ENCODE measurements around the gene PAOX. TPM values are rescaled to one million over a fixed set of nuclear protein-coding genes. Genes with fewer than 3 reads are reported as not detected.
"Not testable (repeated sequence)": the region's sequence is repeated elsewhere in the genome, so short reads cannot be mapped to it uniquely, and the experiment has no call there.

Gene PAOX
- polyA plus RNA-seq, 2 of the 4 experiments (the other 2 are of a cell fraction), result 1.6 to 2.3 TPM

DNA sequence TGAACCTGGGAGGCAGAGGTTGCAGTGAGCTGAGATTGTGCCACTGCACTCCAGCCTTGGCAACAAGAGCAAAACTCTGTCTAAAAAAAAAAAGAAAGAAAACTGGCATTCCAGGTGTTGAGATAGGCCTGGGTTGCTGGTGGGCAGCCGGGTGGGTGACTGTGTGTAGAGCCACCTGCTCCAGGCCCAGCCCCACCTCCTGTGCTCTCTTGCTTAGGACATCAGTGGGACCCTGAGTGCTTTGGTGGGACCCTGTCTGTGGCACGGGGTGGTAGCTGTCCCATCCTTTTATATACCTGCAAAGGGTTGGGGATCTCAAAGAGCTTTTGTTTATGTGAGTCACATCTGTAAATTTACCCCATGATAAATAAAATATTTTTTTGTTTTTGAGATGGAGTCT is 6.2 kb downstream of the PAOX start:
- CTCF ChIA-PET, result interaction anchor here (3.2 kb wide), 1 partner anchor 55 kb away, joined by 13 read pairs; no protein-coding TSS in a partner anchor
- POLR2A ChIA-PET, result no interaction called here
- no peak for TF ChIP-seq RARB (CRISPR knock-in tag; IDR thresholded peaks at IDR 0.05)
- TF ChIP-seq NPAS2 (CRISPR knock-in tag; IDR thresholded peaks at IDR 0.05; ENCODE audit: borderline replicate concordance), result no peak
- no peak for TF ChIP-seq JUN (IDR thresholded peaks at IDR 0.05)
- no peak for TF ChIP-seq RCOR1 (IDR thresholded peaks at IDR 0.05; ENCODE audit: low read depth, low read length)
- no peak for TF ChIP-seq ESRRA (IDR thresholded peaks at IDR 0.05; ENCODE audit: borderline replicate concordance, low read length)
- no peak for TF ChIP-seq SREBF2 (IDR thresholded peaks at IDR 0.05)
- TF ChIP-seq HDAC2 (IDR thresholded peaks at IDR 0.05), result no peak
- TF ChIP-seq HOXB5 (CRISPR knock-in tag; IDR thresholded peaks at IDR 0.05), result no peak
- TF ChIP-seq RAD21 (conservative IDR thresholded peaks at IDR 0.05 in 1 of 2, IDR thresholded peaks at IDR 0.05 in 1 of 2), result no peak
- TF ChIP-seq EP300 (IDR thresholded peaks at IDR 0.05), result no peak
- no peak for TF ChIP-seq CEBPB (IDR thresholded peaks at IDR 0.05)
- no peak for TF ChIP-seq ZC3H11A (IDR thresholded peaks at IDR 0.05)
- TF ChIP-seq, protein P1, sequence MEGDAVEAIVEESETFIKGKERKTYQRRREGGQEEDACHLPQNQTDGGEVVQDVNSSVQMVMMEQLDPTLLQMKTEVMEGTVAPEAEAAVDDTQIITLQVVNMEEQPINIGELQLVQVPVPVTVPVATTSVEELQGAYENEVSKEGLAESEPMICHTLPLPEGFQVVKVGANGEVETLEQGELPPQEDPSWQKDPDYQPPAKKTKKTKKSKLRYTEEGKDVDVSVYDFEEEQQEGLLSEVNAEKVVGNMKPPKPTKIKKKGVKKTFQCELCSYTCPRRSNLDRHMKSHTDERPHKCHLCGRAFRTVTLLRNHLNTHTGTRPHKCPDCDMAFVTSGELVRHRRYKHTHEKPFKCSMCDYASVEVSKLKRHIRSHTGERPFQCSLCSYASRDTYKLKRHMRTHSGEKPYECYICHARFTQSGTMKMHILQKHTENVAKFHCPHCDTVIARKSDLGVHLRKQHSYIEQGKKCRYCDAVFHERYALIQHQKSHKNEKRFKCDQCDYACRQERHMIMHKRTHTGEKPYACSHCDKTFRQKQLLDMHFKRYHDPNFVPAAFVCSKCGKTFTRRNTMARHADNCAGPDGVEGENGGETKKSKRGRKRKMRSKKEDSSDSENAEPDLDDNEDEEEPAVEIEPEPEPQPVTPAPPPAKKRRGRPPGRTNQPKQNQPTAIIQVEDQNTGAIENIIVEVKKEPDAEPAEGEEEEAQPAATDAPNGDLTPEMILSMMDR (IDR thresholded peaks at IDR 0.05), result no peak
- TF ChIP-seq SMC3 (IDR thresholded peaks at IDR 0.05), result no peak
- TF ChIP-seq TP53 (CRISPR knock-in tag; IDR thresholded peaks at IDR 0.05), result no peak
- no peaks in the 10 kb centered on the region for H3K9me3 ChIP-seq
- H3K4me2 ChIP-seq, result no peak overlapping the region
- no peak for ATAC-seq
- H3K27ac ChIP-seq, result no peak overlapping the region
- DNase-seq (ENCODE audit: low read depth in 1 of 2, low spot score in 1 of 2), result no peak
- H3K4me3 ChIP-seq, result no peak overlapping the region
- H3K4me1 ChIP-seq, result peaks cover 2% of the 10 kb centered on the region; the same call in 1 of the 3 replicates
- no peak for FAIRE-seq
- 82% methylated on average over 2 of the region's 2 CpGs for WGBS (ENCODE audit: missing lambda C conversion rate)

DNA sequence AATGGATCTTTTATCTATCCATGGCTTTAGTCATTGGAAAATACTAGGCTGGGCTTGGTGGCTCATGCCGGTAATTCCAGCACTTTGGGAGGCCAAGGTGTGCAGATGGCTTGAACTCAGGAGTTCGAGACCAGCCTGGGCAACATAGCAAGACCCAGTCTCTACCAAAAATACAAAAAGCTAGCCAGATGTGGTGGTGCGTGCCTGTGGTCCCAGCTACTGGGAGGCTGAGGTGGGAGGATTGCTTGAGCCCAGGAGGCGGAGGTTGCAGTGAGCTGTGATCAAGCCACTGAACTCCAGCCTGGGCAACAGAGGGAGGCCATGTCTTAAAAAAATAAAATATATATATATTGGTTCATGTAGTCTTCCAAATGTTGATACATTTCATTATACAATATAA is 7.9 kb downstream of the PAOX start:
- CTCF ChIA-PET, result interaction anchor here (3.2 kb wide), 1 partner anchor 57 kb away, joined by 13 read pairs; no protein-coding TSS in a partner anchor
- ATAC-seq; POLR2A ChIA-PET; FAIRE-seq; H3K4me2 ChIP-seq; H3K4me1 ChIP-seq; H3K4me3 ChIP-seq; H3K27ac ChIP-seq; H3K9me3 ChIP-seq; DNase-seq (ENCODE audit: low read depth in 1 of 2, low spot score in 1 of 2): not testable (repeated sequence)
- WGBS (ENCODE audit: missing lambda C conversion rate), result 80% methylated on average over 4 of the region's 4 CpGs

DNA sequence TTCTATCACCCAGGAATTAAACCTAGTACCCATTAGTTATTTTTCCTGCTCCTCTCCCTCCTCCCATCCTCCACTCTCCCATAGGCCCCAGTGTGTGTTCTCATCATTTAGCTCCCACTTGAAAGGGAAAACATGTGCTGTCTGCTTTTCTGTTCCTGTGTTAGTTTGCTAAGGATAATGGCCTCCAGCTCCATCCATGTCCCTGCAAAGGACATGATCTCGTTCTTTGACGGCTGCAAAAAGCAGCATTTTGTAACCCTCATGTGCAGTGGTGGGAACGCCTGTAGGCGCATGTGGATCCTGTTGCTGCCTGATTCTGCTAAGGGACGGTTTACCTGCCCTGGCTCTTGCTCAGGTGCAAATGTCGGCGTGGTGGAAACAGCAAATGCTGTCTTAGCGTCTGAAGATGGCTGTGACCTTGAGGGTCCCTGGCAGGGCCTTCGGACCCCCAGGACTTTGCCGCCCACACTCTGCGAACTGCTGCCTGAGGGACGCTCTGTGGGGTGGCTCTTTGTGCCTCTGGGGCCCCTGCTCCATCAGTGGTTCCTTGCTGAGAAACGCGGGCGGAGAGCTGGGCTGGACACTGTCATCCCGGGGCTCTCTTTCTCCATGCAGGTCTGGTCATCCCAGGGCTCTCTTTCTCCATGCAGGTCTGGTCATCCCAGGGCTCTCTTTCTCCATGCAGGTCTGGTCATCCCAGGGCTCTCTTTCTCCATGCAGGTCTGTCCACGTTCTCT is 9.3 kb downstream of the PAOX start:
- POLR2A ChIA-PET, result no interaction called here
- Histone ChIP-seq H3K4me2 (no peak overlapping the region), H3K4me3 (no peak overlapping the region), H3K9me3 (no peaks in the 10 kb centered on the region), H3K4me1 (peaks cover 6% of the 10 kb centered on the region; the same call in 2 of the 3 replicates), H3K27ac (no peak overlapping the region)
- CTCF ChIA-PET, result interaction anchor here (3.2 kb wide), 1 partner anchor 59 kb away, joined by 13 read pairs; no protein-coding TSS in a partner anchor
- peak in 1 of 2 experiments; percentile 40 for DNase-seq (ENCODE audit: low read depth in 1 of 2, low spot score in 1 of 2)
- TF ChIP-seq TFCP2L1 (CRISPR knock-in tag; IDR thresholded peaks at IDR 0.05), result no peak
- no peak for TF ChIP-seq RFX5 (IDR thresholded peaks at IDR 0.05)
- ATAC-seq, result peak in 1 of 2 experiments; percentile 53; a peak in 2 of 6 replicates
- no peak for FAIRE-seq
- 90% methylated on average over 12 of the region's 17 CpGs for WGBS (ENCODE audit: missing lambda C conversion rate)

DNA sequence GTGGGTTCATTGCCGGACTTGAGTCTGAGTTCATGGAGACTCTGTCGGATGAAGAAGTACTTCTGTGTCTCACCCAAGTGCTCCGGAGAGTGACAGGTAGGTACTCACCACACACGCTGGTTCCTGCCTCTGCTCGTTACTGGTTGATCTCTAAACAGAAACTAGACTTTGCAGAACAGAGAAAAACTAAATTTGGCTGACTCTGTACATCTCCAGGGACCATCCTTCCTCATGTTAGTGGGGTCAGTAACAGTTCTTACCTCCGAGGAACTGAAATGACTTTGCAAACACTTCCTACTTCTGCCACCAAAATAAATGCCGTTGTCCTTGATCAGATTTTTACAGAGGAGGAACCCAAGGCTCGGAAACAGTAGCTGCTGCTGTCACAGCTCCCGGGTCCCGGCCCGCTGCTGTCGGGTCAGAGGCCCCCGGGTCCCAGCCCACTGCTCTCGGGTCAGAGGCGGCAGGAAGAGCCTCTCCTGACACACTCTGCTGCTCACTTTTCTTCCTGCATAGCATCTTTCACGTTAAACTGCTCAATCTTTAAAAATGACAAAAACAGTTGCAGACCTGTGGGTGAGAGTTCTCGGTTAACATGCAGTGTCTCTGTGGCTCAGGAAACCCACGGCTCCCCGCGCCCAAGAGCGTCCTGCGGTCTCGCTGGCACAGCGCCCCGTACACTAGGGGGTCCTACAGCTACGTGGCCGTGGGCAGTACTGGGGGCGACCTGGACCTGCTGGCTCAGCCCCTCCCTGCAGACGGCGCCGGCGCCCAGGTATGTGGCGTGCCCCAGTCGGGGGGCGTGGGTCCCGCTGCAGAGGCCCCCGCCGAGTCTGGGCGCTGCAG is 10.1 kb downstream of the PAOX start:
- ATAC-seq, result no peak
- POLR2A ChIA-PET, result no interaction called here
- no peak for FAIRE-seq
- H3K27ac ChIP-seq, result no peak overlapping the region
- no peaks in the 10 kb centered on the region for H3K9me3 ChIP-seq
- H3K4me3 ChIP-seq, result no peak overlapping the region
- no peak overlapping the region for H3K4me2 ChIP-seq
- WGBS (ENCODE audit: missing lambda C conversion rate), result 82% methylated on average over 39 of the region's 39 CpGs
- H3K4me1 ChIP-seq, result peaks cover 8% of the 10 kb centered on the region; the same call in 2 of the 3 replicates
- TF ChIP-seq FOSB (CRISPR knock-in tag; IDR thresholded peaks at IDR 0.05) (no peak), RARB (CRISPR knock-in tag; IDR thresholded peaks at IDR 0.05) (no peak), SREBF2 (IDR thresholded peaks at IDR 0.05) (no peak)
- TF ChIP-seq, protein P2, sequence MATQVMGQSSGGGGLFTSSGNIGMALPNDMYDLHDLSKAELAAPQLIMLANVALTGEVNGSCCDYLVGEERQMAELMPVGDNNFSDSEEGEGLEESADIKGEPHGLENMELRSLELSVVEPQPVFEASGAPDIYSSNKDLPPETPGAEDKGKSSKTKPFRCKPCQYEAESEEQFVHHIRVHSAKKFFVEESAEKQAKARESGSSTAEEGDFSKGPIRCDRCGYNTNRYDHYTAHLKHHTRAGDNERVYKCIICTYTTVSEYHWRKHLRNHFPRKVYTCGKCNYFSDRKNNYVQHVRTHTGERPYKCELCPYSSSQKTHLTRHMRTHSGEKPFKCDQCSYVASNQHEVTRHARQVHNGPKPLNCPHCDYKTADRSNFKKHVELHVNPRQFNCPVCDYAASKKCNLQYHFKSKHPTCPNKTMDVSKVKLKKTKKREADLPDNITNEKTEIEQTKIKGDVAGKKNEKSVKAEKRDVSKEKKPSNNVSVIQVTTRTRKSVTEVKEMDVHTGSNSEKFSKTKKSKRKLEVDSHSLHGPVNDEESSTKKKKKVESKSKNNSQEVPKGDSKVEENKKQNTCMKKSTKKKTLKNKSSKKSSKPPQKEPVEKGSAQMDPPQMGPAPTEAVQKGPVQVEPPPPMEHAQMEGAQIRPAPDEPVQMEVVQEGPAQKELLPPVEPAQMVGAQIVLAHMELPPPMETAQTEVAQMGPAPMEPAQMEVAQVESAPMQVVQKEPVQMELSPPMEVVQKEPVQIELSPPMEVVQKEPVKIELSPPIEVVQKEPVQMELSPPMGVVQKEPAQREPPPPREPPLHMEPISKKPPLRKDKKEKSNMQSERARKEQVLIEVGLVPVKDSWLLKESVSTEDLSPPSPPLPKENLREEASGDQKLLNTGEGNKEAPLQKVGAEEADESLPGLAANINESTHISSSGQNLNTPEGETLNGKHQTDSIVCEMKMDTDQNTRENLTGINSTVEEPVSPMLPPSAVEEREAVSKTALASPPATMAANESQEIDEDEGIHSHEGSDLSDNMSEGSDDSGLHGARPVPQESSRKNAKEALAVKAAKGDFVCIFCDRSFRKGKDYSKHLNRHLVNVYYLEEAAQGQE (IDR thresholded peaks at IDR 0.05), result no peak
- CTCF ChIA-PET, result no interaction called here
- DNase-seq (ENCODE audit: low read depth in 1 of 2, low spot score in 1 of 2), result no peak

Data from A549 (cell line).